ENCODE measurements around the gene NBPF9.
"Not testable (repeated sequence)": the region's sequence is repeated elsewhere in the genome, so short reads cannot be mapped to it uniquely, and the experiment has no call there.

Gene NBPF9

DNA sequence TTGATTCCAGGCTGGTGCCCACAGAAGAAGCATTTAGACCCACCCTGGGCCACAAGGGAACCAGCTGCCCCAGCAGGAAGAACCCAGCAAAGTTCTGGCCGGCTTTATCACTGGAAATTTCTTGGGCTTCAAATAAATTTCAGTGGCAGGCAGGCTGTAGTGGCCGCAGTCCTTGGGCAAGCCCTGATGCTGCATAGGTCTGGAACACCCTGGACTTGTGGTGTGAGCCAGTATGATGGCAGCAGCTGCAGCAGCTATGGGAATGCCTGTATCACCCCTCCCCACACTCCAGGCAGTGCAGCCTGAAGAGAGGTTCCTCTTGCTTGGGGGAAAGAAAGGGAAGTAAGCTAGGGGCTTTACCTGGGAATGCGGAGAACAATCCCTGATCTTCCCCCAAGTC is 69.4 kb downstream of the NBPF9 start:
- in situ Hi-C loops (cut with HindIII; ENCODE audit: low pct_unique_long_range_greater_than_20kb, low sequenced_read_pairs); DNase-seq (ENCODE audit: low read depth in 1 of 2, low spot score in 1 of 2): not testable (repeated sequence)

DNA sequence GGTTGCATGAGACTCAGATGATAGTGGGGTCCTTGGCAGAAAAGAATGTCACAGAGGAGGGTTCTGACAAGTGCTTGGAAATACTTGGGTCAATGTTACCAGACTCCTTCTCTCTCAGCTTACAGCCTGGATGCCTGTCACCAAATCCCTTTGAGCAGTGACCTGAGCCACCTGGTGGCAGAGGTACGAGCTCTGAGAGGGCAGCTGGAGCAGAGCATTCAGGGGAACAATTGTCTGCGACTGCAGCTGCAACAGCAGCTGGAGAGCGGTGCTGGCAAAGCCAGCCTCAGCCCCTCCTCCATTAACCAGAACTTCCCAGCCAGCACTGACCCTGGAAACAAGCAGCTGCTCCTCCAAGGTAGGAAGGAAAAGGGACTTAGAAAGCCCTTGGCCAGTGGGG is 79.0 kb downstream of the NBPF9 start:
- in situ Hi-C loops (cut with HindIII; ENCODE audit: low pct_unique_long_range_greater_than_20kb, low sequenced_read_pairs); DNase-seq (ENCODE audit: low read depth in 1 of 2, low spot score in 1 of 2): not testable (repeated sequence)

DNA sequence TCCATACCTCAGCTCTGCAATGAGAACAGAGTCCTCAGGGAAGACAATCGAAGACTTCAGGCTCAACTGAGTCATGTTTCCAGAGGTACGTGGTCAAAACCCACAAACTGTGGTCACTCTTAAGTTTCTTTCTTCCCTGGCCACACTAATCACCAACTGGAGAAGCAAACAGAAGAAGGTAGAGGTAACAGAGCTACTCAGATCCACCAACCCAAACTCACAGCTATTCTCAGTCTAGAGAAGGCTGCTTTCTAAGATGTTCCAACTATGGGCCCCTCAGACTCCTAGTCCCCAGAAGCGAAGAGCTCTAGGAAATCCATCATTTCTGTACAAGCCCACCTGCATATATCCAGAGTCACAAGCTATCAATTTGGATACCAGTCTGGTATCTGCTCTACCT is 84.8 kb downstream of the NBPF9 start:
- in situ Hi-C loops (cut with HindIII; ENCODE audit: low pct_unique_long_range_greater_than_20kb, low sequenced_read_pairs) = not testable (repeated sequence)

DNA sequence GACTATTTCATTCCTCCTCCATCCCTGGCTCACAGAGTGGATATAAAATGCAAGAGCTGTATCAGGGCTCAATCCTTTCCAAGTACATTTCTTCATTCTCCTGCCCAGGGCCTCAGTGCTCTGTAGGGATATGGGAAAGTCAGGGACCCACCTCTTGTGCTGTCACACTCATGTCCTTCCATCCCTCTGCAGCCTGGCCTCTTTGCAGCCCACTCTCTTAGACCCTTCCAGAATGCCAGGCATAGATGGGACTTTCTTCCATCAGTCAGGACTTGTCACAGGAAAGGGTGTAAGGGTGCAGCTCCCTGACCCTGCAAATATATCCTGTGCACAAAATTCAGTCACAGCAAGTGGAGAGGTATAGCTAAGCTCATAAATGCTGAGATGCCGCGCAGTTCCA is 86.7 kb downstream of the NBPF9 start:
- DNase-seq (ENCODE audit: low read depth in 1 of 2, low spot score in 1 of 2); in situ Hi-C loops (cut with HindIII; ENCODE audit: low pct_unique_long_range_greater_than_20kb, low sequenced_read_pairs): not testable (repeated sequence)

More for the DNA sequence above, 84.8 kb downstream of the NBPF9 start:
- DNase-seq (ENCODE audit: low read depth in 1 of 2, low spot score in 1 of 2) = not testable (repeated sequence)

DNA sequence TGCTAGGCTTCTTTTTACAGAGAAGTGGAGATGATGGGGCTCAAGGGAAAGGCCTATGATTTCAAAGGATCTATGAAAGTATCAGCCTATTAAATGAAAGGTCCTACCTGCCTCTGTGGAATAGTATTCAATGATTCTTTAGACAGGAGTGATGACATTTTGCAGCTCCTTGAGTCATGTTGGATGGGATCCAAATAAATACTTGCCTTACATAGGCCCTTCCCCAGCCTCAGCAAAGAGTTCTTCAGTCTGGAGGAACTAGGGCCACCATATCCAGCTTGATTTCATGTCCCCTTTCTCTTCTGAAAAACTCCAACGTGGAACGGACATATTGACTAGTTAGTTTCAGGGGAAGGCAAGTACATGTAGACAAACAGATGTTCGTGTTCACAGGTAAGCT is 87.8 kb downstream of the NBPF9 start:
- DNase-seq (ENCODE audit: low read depth in 1 of 2, low spot score in 1 of 2); in situ Hi-C loops (cut with HindIII; ENCODE audit: low pct_unique_long_range_greater_than_20kb, low sequenced_read_pairs): not testable (repeated sequence)

DNA sequence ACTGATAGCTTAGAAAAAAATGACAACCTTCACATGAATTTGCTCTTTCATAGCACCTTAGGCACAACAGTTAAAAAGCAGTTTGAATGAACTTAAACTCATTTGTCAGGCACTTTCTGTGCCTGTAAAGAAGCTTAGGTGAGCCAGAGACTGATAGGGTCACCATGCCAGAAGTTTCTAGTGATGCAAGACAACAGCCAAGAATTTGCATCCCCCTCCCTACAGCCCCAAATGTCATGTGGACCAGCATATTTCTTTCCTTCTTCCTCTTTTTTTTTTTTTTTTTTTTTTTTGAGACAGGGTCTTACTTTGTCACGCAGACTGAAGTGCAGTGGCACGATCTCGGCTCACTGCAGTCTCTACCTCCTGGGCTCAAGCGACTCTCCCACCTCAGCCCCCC is 89.8 kb downstream of the NBPF9 start:
- in situ Hi-C loops (cut with HindIII; ENCODE audit: low pct_unique_long_range_greater_than_20kb, low sequenced_read_pairs); DNase-seq (ENCODE audit: low read depth in 1 of 2, low spot score in 1 of 2): not testable (repeated sequence)

DNA sequence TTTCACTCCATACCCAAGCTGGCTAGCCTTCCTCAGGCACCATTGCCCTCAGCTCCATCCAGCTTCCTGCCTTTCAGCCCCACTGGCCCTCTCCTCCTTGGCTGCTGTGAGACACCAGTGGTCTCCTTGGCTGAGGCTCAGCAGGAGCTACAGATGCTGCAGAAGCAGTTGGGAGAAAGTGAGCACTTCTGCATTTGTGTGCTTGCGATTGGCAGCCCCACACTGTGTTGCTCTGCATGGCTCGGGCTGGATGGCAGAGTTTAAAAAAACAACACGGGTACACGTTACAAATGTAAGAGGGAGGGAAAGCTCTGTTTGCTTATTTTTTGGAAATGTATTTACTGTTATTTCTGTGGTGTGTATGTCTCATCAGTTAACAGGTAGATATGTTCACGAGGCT is 90.8 kb downstream of the NBPF9 start:
- in situ Hi-C loops (cut with HindIII; ENCODE audit: low pct_unique_long_range_greater_than_20kb, low sequenced_read_pairs); DNase-seq (ENCODE audit: low read depth in 1 of 2, low spot score in 1 of 2): not testable (repeated sequence)

DNA sequence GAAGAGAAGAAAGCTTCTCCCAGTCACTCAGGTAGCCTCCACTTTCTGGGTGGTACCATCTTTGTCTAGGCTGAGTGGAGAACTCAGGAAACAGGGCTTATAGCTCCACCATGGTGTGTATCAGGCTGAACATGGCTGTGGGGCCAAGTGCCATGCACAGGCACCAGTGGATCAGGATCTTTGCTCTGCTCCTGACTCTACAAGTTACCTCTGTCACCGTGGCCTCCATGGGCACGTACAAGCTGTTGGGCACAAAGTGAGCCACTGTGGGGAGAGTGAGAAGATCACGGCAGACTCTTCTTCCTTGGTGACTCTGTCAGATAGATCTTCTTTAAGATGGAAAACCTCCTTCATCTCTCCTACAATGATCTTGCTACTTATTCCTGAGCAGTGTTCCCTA is 93.6 kb downstream of the NBPF9 start:
- DNase-seq (ENCODE audit: low read depth in 1 of 2, low spot score in 1 of 2); in situ Hi-C loops (cut with HindIII; ENCODE audit: low pct_unique_long_range_greater_than_20kb, low sequenced_read_pairs): not testable (repeated sequence)

DNA sequence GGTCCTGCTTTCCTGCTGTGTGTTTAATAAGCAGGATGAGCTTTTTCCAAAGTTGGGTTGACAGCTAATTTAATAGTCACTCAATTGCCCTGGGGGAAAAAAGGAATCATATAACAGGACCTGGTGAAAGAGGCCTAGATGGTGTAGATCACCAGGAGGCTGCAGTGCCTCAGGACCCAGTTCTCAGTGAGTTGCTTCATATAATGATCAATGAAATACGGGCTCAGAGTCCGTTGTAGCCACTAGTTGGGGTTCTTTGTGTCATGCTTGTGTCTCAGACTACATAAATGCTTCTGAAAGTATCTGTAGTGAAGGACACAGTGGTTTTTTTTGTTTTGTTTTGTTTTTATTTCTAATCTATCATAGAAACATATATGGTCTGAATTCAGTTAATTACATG is 94.6 kb downstream of the NBPF9 start:
- in situ Hi-C loops (cut with HindIII; ENCODE audit: low pct_unique_long_range_greater_than_20kb, low sequenced_read_pairs); DNase-seq (ENCODE audit: low read depth in 1 of 2, low spot score in 1 of 2): not testable (repeated sequence)

DNA sequence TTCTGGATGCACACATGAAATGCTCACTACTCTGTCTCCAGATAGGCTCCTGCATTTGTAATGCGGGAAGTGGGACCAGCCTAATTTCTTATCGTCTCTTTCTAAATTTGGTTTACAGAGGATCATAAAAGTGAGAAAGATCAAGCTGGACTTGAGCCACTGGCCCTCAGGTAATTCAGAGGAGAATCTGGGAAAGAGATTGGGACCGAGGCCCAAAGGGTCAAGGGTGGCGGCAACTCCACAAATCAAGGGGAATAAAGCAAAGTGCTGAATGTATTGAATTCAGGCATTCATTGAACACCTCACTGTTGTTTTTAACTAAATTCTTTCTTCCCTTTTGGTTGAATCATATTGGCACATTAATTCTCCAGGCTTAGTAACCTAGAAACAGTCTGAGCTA is 95.0 kb downstream of the NBPF9 start:
- DNase-seq (ENCODE audit: low read depth in 1 of 2, low spot score in 1 of 2); in situ Hi-C loops (cut with HindIII; ENCODE audit: low pct_unique_long_range_greater_than_20kb, low sequenced_read_pairs): not testable (repeated sequence)
